Renal cortex interstitium (tissue), 11 donors: Measurements from ENCODE around the gene CHAD. TPM values are rescaled to one million over a fixed set of nuclear protein-coding genes. Genes with fewer than 3 reads are reported as not detected.
"Not testable (repeated sequence)": the region's sequence is repeated elsewhere in the genome, so short reads cannot be mapped to it uniquely, and the experiment has no call there.

ENCODE experiments used
- DNase-seq, 11 donors: peaks; one replicate each; pipeline ENCODE4 v3.0.0-alpha.2; 2013; ENCODE audit warnings: low read depth in 9 of 11, low spot score in 4 of 11; ENCODE audit errors: extremely low read depth in 1 of 11
- polyA plus RNA-seq, 3 donors: library from polyadenylated mRNA; unstranded; fragments of 120-200 nt; gene quantifications; one replicate each; pipeline ENCODE4 v1.2.1, GENCODE V29; 2013; ENCODE audit not compliant: insufficient read length in 3 of 3

The CHAD gene
- polyA plus RNA-seq, 3 donors: 2.1 to 5.4 (median 2.2) TPM

- no peak for DNase-seq
Measured at GRCh38 chr17:50477976-50478375, 9.3 kb upstream of the CHAD start.

- no peak for DNase-seq
Measured at GRCh38 chr17:50476545-50477315, 8.1 kb upstream of the CHAD start.

- not testable (repeated sequence) for DNase-seq
Measured at GRCh38 chr17:50475775-50476544, 7.3 kb upstream of the CHAD start.

GRCh38 chr17:50475362-50475761 is 6.7 kb upstream of the CHAD start:
- DNase-seq: no peak

- DNase-seq: no peak
Measured at GRCh38 chr17:50474523-50474922, 5.8 kb upstream of the CHAD start.

- DNase-seq: no peak
Measured at GRCh38 chr17:50473901-50474300, 5.2 kb upstream of the CHAD start.

GRCh38 chr17:50472761-50473161 is 4.1 kb upstream of the CHAD start:
- not testable (repeated sequence) for DNase-seq

GRCh38 chr17:50472286-50472685 is 3.6 kb upstream of the CHAD start:
- no peak for DNase-seq

GRCh38 chr17:50471009-50471905 is 2.6 kb upstream of the CHAD start:
- no peak for DNase-seq

GRCh38 chr17:50470426-50470825 is 1.7 kb upstream of the CHAD start:
- no peak for DNase-seq

GRCh38 chr17:50469671-50470305 is 1.1 kb upstream of the CHAD start:
- no peak for DNase-seq

GRCh38 chr17:50469208-50469605 is 527 bp upstream of the CHAD start:
- DNase-seq: no peak

- DNase-seq: no peak
Measured at GRCh38 chr17:50467855-50468303, 801 bp downstream of the CHAD start.

- no peak for DNase-seq
Measured at GRCh38 chr17:50467114-50467854, 1.4 kb downstream of the CHAD start.

GRCh38 chr17:50466371-50467113 is 2.1 kb downstream of the CHAD start:
- no peak for DNase-seq

GRCh38 chr17:50465635-50466034 is 3.0 kb downstream of the CHAD start:
- no peak for DNase-seq

GRCh38 chr17:50465171-50465570 is 3.5 kb downstream of the CHAD start:
- no peak for DNase-seq

- DNase-seq: no peak
Measured at GRCh38 chr17:50464736-50465135, 3.9 kb downstream of the CHAD start.
